K562 (cell line): ENCODE data around the gene HJV. TPM values are rescaled to one million over a fixed set of nuclear protein-coding genes. Genes with fewer than 3 reads are reported as not detected.

Source experiments
- ARID1B ChIP-seq: fragments of 450-650 bp; IDR thresholded peaks from 2 replicates; pipeline ENCODE4 v1.6.1; 2016; ENCODE audit warnings: antibody characterized with exemption, mild to moderate bottlenecking, inconsistent platforms
- ARID2 ChIP-seq: fragments of 450-650 bp; IDR thresholded peaks from 2 replicates; pipeline ENCODE4 v1.6.1; 2017; ENCODE audit warnings: antibody characterized with exemption, mild to moderate bottlenecking
- BMI1 ChIP-seq: fragments of 150-350 bp; IDR thresholded peaks from 2 replicates; pipeline ENCODE4 v1.6.1; 2014; ENCODE audit warnings: low read length
- CBX1 ChIP-seq: sonication (generic); IDR thresholded peaks from 2 replicates; pipeline ENCODE4 v1.6.1; 2016; ENCODE audit warnings: antibody characterized with exemption, low read depth, mild to moderate bottlenecking
- DDX20 ChIP-seq: fragments of 450-650 bp; IDR thresholded peaks from 2 replicates; pipeline ENCODE4 v1.6.1; 2016; ENCODE audit warnings: missing genetic modification characterization, low read depth, mild to moderate bottlenecking, missing compliant biosample characterization, moderate library complexity
- IRF2 ChIP-seq: sonication (generic); formaldehyde crosslinking; IDR thresholded peaks from 2 replicates; pipeline ENCODE4 v1.8.1; 2022; ENCODE audit warnings: mild to moderate bottlenecking, missing genetic modification reagents
- KLF1 ChIP-seq: fragments of 450-650 bp; IDR thresholded peaks from 2 replicates; pipeline ENCODE4 v1.6.1; 2016; ENCODE audit warnings: missing genetic modification characterization, missing compliant biosample characterization
- KLF10 ChIP-seq: fragments of 250-450 bp; sonication (Bioruptor Pico); IDR thresholded peaks from 2 replicates; pipeline ENCODE4 v1.6.1; 2021; ENCODE audit warnings: matching md5 sums
- L3MBTL2 ChIP-seq: fragments of 450-650 bp; IDR thresholded peaks from 2 replicates; pipeline ENCODE4 v1.6.1; 2016; ENCODE audit warnings: mild to moderate bottlenecking, moderate library complexity
- LARP7 ChIP-seq: fragments of 450-650 bp; IDR thresholded peaks from 2 replicates; pipeline ENCODE4 v1.6.1; 2016
- MEF2D ChIP-seq: conservative IDR thresholded peaks from 2 replicates; pipeline ENCODE4 v1.6.1; 2016; ENCODE audit warnings: low read depth, missing genetic modification characterization, missing compliant biosample characterization
- NR0B1 ChIP-seq: fragments of 450-650 bp; IDR thresholded peaks from one replicate; pipeline ENCODE4 v1.6.1; 2018; ENCODE audit warnings: mild to moderate bottlenecking, moderate library complexity; ENCODE audit not compliant: partially characterized antibody
- PHB ChIP-seq: fragments of 250-450 bp; sonication (Bioruptor Pico); IDR thresholded peaks from 2 replicates; pipeline ENCODE4 v1.5.0; 2021
- PRDM10 ChIP-seq: fragments of 450-650 bp; IDR thresholded peaks from 2 replicates; pipeline ENCODE4 v1.6.1; 2018; ENCODE audit not compliant: partially characterized antibody
- ZBED1 ChIP-seq: IDR thresholded peaks from 2 replicates; pipeline ENCODE4 v1.6.1; 2014
- ZNF133 ChIP-seq: fragments of 250-450 bp; sonication (Bioruptor Pico); IDR thresholded peaks from 2 replicates; pipeline ENCODE4 v1.4.0; 2020; ENCODE audit warnings: mild to moderate bottlenecking
- ZNF277 ChIP-seq: fragments of 250-450 bp; sonication (Bioruptor Pico); IDR thresholded peaks from 2 replicates; pipeline ENCODE4 v1.8.0; 2022; ENCODE audit warnings: inconsistent platforms, mild to moderate bottlenecking, moderate library complexity, borderline replicate concordance
- polyA plus RNA-seq, 8 experiments: library from polyadenylated mRNA; depleted of rRNA in 4 of 8; stranded (reverse) in 5 of 8; unstranded in 3 of 8; fragments of >200 nt; fragmentation: Nextera tagmentation in 2 of 8; fragmentation: Illumina TruSeq in 1 of 8; extraction: Ambion mirVana in 2 of 8; extraction: Trizol in 1 of 8; gene quantifications; 2 replicates each; pipeline versions ENCODE4 v1.2.1 to v1.2.3, GENCODE V29; 2011 to 2014; ENCODE audit warnings: inconsistent platforms in 1 of 8, missing spikeins in 1 of 8
- total RNA-seq, 7 experiments: library from RNA; depleted of rRNA in 6 of 7; stranded (reverse); fragments of >200 nt in 6 of 7; fragmentation: Illumina TruSeq in 2 of 7; extraction: Trizol in 2 of 7; gene quantifications; 2 replicates each; pipeline versions ENCODE4 v1.2.1 to v1.2.3, GENCODE V29; 2011 to 2021; ENCODE audit warnings: low replicate concordance in 1 of 7
- TF ChIP-seq, protein P1 (sequence below): sonication (generic); formaldehyde crosslinking; IDR thresholded peaks from 2 replicates; pipeline ENCODE4 v1.8.0; 2022; ENCODE audit warnings: mild to moderate bottlenecking, low read depth, missing genetic modification reagents
- TF ChIP-seq, protein P2 (sequence below): IDR thresholded peaks from 2 replicates; pipeline ENCODE4 v1.6.1; 2014; ENCODE audit warnings: antibody characterized with exemption
- TF ChIP-seq, protein P3 (sequence below): sonication (generic); formaldehyde crosslinking; IDR thresholded peaks from 2 replicates; pipeline ENCODE4 v1.9.0; 2022; ENCODE audit warnings: mild to moderate bottlenecking, missing genetic modification reagents

The HJV gene
- total and polyA plus RNA-seq, 9 of the 15 experiments (the other 6 are each of a cell fraction or from before 2014, with no cell fraction given), result 1.0 to 6.6 (median 2.4) TPM

- TF ChIP-seq, protein P1, sequence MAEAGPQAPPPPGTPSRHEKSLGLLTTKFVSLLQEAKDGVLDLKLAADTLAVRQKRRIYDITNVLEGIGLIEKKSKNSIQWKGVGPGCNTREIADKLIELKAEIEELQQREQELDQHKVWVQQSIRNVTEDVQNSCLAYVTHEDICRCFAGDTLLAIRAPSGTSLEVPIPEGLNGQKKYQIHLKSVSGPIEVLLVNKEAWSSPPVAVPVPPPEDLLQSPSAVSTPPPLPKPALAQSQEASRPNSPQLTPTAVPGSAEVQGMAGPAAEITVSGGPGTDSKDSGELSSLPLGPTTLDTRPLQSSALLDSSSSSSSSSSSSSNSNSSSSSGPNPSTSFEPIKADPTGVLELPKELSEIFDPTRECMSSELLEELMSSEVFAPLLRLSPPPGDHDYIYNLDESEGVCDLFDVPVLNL, result no peak
- TF ChIP-seq, protein P2, sequence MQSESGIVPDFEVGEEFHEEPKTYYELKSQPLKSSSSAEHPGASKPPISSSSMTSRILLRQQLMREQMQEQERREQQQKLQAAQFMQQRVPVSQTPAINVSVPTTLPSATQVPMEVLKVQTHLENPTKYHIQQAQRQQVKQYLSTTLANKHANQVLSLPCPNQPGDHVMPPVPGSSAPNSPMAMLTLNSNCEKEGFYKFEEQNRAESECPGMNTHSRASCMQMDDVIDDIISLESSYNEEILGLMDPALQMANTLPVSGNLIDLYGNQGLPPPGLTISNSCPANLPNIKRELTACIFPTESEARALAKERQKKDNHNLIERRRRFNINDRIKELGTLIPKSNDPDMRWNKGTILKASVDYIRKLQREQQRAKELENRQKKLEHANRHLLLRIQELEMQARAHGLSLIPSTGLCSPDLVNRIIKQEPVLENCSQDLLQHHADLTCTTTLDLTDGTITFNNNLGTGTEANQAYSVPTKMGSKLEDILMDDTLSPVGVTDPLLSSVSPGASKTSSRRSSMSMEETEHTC, result no peak
- TF ChIP-seq KLF10 (no peak), MEF2D (peak; percentile 56; the same call in 1 of the 2 replicates), NR0B1 (no peak), ZNF133 (CRISPR knock-in tag) (no peak), PRDM10 (peak; percentile 79), CBX1 (0 out of 2 replicates have a peak, but pooled peaks have one; percentile 53), L3MBTL2 (peak; percentile 83), KLF1 (no peak), LARP7 (no peak), PHB (CRISPR knock-in tag) (no peak), ARID2 (no peak), IRF2 (CRISPR knock-in tag) (no peak), ZNF277 (CRISPR knock-in tag) (no peak), DDX20 (tag) (0 out of 2 replicates have a peak, but pooled peaks have one; percentile 18), BMI1 (no peak), ZBED1 (no peak), ARID1B (peak; percentile 71)
- TF ChIP-seq, protein P3, sequence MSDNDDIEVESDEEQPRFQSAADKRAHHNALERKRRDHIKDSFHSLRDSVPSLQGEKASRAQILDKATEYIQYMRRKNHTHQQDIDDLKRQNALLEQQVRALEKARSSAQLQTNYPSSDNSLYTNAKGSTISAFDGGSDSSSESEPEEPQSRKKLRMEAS, result no peak; the same call in 1 of the 2 replicates
Measured at GRCh38 chr1:145978854-145979745, 42.4 kb downstream of the HJV start (continued).
